ENCODE results near the gene OR10H3.
"Not testable (repeated sequence)": the region's sequence is repeated elsewhere in the genome, so short reads cannot be mapped to it uniquely, and the experiment has no call there.

OR10H3 gene

DNA sequence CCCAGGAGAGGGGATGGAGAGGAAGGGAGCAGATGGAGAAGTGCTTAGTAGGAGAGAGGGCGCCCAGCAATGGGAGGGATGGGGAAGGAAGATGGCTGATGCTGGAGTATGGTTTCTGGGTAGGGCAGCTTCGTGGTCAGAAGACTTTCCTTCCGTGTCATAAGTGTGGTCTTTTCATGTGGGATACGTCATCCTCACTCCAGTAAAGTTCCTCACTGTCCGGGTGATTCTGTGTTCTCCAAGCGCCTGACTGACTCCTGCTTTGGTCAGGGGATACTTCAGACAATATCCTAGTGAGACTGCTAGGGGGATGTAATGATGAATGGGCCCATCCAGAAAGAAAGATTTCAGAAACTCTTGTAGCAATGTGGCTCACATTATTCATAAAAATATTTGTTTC, 3.9 kb upstream of the OR10H3 start:
- no peak for DNase-seq
- peaks cover 81% of the 10 kb centered on the region for H3K9me3 Mint-ChIP-seq
- no peak overlapping the region for H3K27ac Mint-ChIP-seq
- H3K27me3 Mint-ChIP-seq (ENCODE audit: low read depth, poor library complexity), result peaks cover 8% of the 10 kb centered on the region
- no peaks in the 10 kb centered on the region for H3K36me3 Mint-ChIP-seq (ENCODE audit: low read depth)
- TF ChIP-seq, protein P1, sequence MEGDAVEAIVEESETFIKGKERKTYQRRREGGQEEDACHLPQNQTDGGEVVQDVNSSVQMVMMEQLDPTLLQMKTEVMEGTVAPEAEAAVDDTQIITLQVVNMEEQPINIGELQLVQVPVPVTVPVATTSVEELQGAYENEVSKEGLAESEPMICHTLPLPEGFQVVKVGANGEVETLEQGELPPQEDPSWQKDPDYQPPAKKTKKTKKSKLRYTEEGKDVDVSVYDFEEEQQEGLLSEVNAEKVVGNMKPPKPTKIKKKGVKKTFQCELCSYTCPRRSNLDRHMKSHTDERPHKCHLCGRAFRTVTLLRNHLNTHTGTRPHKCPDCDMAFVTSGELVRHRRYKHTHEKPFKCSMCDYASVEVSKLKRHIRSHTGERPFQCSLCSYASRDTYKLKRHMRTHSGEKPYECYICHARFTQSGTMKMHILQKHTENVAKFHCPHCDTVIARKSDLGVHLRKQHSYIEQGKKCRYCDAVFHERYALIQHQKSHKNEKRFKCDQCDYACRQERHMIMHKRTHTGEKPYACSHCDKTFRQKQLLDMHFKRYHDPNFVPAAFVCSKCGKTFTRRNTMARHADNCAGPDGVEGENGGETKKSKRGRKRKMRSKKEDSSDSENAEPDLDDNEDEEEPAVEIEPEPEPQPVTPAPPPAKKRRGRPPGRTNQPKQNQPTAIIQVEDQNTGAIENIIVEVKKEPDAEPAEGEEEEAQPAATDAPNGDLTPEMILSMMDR (IDR thresholded peaks at IDR 0.05), result no peak
- no peak overlapping the region for H3K4me3 Mint-ChIP-seq
- H3K4me1 Mint-ChIP-seq, result no peaks in the 10 kb centered on the region

DNA sequence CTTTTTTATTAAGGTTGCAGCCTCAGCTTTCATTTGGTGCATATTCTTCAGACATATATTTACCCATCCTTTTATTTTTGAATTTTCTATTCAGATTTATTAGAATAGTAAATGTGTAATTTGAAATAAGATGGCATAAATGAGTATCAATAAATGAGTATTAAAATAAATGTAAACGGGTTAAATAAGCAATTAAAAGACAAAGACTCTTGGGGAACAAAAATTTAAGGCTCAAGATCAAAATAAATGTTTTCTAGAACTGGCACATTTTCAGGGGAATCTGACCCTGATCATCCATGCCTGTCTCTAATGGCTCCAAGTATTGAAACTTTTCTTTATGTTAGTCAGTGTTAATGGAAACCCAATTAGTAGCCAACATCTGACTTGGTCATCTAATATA, 3.0 kb downstream of the OR10H3 start:
- no peak overlapping the region for H3K27ac Mint-ChIP-seq
- peaks cover 3% of the 10 kb centered on the region for H3K27me3 Mint-ChIP-seq (ENCODE audit: low read depth, poor library complexity)
- no peaks in the 10 kb centered on the region for H3K4me1 Mint-ChIP-seq
- H3K9me3 Mint-ChIP-seq, result peaks cover 72% of the 10 kb centered on the region
- H3K36me3 Mint-ChIP-seq (ENCODE audit: low read depth), result no peaks in the 10 kb centered on the region
- DNase-seq, result no peak
- no peak overlapping the region for H3K4me3 Mint-ChIP-seq
- TF ChIP-seq, protein P1 (IDR thresholded peaks at IDR 0.05), result no peak

DNA sequence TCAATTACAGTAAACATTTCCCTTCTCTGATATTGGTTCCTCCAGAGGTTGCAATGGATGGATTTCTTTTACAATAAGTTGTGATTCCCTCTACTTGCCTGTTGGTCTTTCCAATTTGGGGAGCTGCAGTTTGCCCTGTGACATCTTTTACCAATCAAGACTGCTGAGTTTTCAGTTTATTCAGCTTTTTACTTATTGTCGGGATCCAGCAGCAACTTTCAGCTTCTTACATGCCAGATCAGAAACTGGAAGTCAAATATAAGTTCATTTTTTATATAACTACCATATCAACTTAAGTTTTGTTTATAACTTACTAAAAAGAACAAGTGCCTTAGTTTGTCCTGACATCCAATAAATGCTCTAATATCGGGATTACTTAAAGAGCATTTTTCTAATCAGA, 10.5 kb downstream of the OR10H3 start:
- Mint-ChIP-seq H3K36me3 (ENCODE audit: low read depth) (no peaks in the 10 kb centered on the region), H3K9me3 (peaks cover 82% of the 10 kb centered on the region), H3K27ac (no peak overlapping the region), H3K27me3 (ENCODE audit: low read depth, poor library complexity) (no peaks in the 10 kb centered on the region), H3K4me1 (no peaks in the 10 kb centered on the region), H3K4me3 (no peak overlapping the region)
- TF ChIP-seq, protein P1 (IDR thresholded peaks at IDR 0.05), result no peak
- DNase-seq, result no peak

DNA sequence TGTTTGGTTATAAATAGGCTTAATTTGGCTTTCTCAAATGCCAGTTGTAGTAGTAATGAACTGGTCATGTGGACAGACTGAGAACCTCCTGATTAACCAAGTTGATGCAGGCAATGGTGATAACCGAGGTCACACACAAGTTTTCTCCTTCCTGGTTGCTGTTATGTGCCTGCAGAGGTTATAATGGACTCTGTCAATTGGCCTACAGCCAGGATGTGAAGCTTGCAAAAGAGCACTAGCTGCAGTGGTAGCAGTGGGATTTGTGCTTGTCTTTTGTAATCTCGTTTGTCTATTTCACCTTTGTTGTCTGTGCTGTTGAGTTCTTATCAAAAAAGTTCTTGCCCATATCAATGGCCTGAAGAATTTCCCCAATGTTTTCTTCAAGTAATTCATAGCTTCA, 20.6 kb downstream of the OR10H3 start:
- TF ChIP-seq, protein P1 (IDR thresholded peaks at IDR 0.05), result no peak
- Mint-ChIP-seq H3K9me3 (peaks cover 90% of the 10 kb centered on the region), H3K36me3 (ENCODE audit: low read depth) (no peaks in the 10 kb centered on the region), H3K27ac (no peak overlapping the region), H3K4me1 (no peaks in the 10 kb centered on the region), H3K27me3 (ENCODE audit: low read depth, poor library complexity) (no peaks in the 10 kb centered on the region), H3K4me3 (no peak overlapping the region)
- no peak for DNase-seq

DNA sequence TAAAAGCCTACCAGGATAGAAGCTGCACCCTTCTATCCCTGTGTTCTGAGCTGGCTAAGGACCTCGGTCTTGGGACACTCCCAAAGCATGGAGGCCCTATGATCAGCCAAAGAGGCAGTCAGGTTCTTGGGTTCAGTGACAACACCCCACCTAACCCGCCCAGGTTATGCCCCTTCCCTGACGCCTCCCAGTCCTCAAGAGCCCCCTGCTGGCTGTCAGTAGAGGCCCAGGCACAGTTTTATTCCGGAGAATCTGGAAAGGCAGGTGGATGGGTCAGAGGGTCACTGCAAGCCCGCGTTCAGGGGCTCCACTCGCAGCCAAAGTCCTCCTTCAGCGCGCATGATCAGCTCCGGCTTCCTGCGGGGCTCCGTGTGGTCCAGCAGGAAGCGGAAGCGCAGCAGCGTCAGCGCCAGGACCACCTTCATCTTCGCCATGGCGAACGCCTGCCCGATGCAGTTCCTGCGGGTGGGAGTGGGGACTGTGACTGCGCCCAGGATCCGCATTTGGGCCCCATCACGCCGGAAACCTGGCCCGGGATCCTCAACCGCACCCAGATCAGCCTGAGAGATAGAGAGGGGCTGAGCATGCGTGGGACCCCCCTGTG, 22.3 kb downstream of the OR10H3 start:
- Mint-ChIP-seq H3K36me3 (ENCODE audit: low read depth) (no peaks in the 10 kb centered on the region), H3K27me3 (ENCODE audit: low read depth, poor library complexity) (no peaks in the 10 kb centered on the region), H3K9me3 (peaks cover 86% of the 10 kb centered on the region), H3K4me1 (no peaks in the 10 kb centered on the region), H3K4me3 (no peak overlapping the region), H3K27ac (no peak overlapping the region)
- TF ChIP-seq, protein P1 (IDR thresholded peaks at IDR 0.05), result no peak
- DNase-seq, result no peak

DNA sequence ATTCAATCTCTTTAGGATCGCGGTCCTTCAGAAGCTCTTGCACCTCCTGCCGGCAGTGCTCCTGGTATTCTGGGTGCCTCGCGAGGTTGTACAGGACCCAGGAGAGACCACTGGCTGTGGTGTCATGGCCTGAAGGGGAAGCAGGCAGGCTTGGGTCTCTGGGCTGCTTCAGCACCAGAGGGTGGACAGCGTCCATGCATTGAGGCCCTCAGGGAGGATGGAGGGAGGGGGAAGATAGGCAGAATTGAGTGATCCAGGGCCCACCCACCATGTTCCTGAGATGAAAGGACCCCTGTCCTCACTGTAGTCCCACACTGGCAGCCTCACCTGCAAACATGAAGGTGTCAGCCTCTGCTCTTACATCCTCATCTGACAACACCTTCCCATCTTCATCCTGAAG, 31.8 kb downstream of the OR10H3 start:
- Mint-ChIP-seq H3K36me3 (ENCODE audit: low read depth) (no peaks in the 10 kb centered on the region), H3K27me3 (ENCODE audit: low read depth, poor library complexity) (peaks cover 3% of the 10 kb centered on the region), H3K4me3 (no peak overlapping the region), H3K4me1 (no peaks in the 10 kb centered on the region), H3K27ac (no peak overlapping the region), H3K9me3 (peaks cover 94% of the 10 kb centered on the region)
- TF ChIP-seq, protein P1 (IDR thresholded peaks at IDR 0.05), result no peak
- no peak for DNase-seq

DNA sequence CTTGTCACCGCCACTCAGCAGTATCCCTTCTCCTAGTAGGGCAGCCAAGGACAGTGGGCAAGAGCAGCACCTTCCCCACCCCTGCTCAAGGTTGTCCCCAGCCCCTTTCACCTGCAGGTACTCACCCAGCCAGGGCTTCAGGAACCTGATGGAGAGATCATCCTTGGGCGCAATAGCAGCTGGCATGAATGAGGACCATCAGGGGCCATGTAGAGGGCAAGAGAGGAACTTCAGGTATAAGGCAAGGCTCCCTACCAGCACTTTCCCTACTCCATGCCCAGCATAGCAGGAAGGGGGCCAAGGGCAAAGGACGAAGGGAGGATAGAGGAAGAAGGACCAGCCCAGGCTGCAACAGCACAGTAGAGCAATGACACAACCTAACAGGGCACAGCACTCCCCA, 36.4 kb downstream of the OR10H3 start:
- H3K36me3 Mint-ChIP-seq (ENCODE audit: low read depth); H3K27ac Mint-ChIP-seq; DNase-seq; H3K4me1 Mint-ChIP-seq; H3K4me3 Mint-ChIP-seq; H3K27me3 Mint-ChIP-seq (ENCODE audit: low read depth, poor library complexity): not testable (repeated sequence)
- H3K9me3 Mint-ChIP-seq, result peaks cover 89% of the 10 kb centered on the region

Measured in nephron progenitor cell (in vitro differentiated cells).